Ishikawa (cell line): ENCODE measurements around the gene CELF2.

Experiments used
- EP300 ChIP-seq: IDR thresholded peaks from 2 replicates; pipeline ENCODE4 v1.6.1; 2012; ENCODE audit warnings: borderline replicate concordance
- NFIC ChIP-seq: IDR thresholded peaks from 2 replicates; pipeline ENCODE4 v1.6.1; 2012
- RAD21 ChIP-seq: IDR thresholded peaks from 2 replicates; pipeline ENCODE4 v1.6.1; 2012; ENCODE audit warnings: low read depth
- TCF12 ChIP-seq: IDR thresholded peaks from 2 replicates; pipeline ENCODE4 v1.6.1; 2012; ENCODE audit warnings: low read depth
- YY1 ChIP-seq: IDR thresholded peaks from 2 replicates; pipeline ENCODE4 v1.6.1; 2012; ENCODE audit warnings: low read depth
- ZBTB7A ChIP-seq: IDR thresholded peaks from 2 replicates; pipeline ENCODE4 v1.6.1; 2012; ENCODE audit warnings: low read depth
- TF ChIP-seq, protein P1 (sequence below): IDR thresholded peaks from 2 replicates; pipeline ENCODE4 v1.6.1; 2012
- TF ChIP-seq, protein P2 (sequence below): IDR thresholded peaks from 2 replicates; pipeline ENCODE4 v1.6.1; 2012

DNA sequence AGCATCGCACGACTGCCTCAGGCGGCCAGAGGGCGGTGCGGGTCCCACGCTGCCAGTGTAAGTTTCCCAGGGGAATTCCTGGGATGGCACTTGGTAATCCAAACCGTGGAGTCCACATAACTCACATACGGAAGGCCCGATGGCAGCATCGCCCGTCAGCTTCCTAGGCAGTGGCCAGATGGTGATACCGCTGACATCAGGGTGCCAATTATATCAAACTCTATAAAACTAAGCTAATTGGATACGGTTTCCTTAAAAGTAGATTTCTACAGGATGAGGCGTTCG is 189.8 kb downstream of the CELF2 start:
- TF ChIP-seq ZBTB7A = no peak
- TF ChIP-seq EP300 = no peak
- TF ChIP-seq, protein P1, sequence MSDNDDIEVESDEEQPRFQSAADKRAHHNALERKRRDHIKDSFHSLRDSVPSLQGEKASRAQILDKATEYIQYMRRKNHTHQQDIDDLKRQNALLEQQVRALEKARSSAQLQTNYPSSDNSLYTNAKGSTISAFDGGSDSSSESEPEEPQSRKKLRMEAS = no peak
- TF ChIP-seq RAD21 = no peak
- TF ChIP-seq NFIC = no peak
- TF ChIP-seq TCF12 = no peak
- TF ChIP-seq, protein P2, sequence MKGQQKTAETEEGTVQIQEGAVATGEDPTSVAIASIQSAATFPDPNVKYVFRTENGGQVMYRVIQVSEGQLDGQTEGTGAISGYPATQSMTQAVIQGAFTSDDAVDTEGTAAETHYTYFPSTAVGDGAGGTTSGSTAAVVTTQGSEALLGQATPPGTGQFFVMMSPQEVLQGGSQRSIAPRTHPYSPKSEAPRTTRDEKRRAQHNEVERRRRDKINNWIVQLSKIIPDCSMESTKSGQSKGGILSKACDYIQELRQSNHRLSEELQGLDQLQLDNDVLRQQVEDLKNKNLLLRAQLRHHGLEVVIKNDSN = no peak
- no peak for TF ChIP-seq YY1
